Stimulated activated CD8-positive, alpha-beta memory T cell treated with anti-CD3 and anti-CD28 coated beads, Interleukin-15, amount 100 ng/mL, for 24 hours (primary cell): ENCODE data around the gene ARHGAP25.
"Not testable (repeated sequence)": the region's sequence is repeated elsewhere in the genome, so short reads cannot be mapped to it uniquely, and the experiment has no call there.

Experiments used
- DNase-seq: peaks from one replicate; pipeline ENCODE4 v3.0.0-alpha.2; 2020; ENCODE audit warnings: low read depth

Gene ARHGAP25

GRCh38 chr2:68800027-68800401 is 65.4 kb downstream of the ARHGAP25 start:
- DNase-seq = no peak

- no peak for DNase-seq
Measured at GRCh38 chr2:68800517-68800916, 65.9 kb downstream of the ARHGAP25 start.

- not testable (repeated sequence) for DNase-seq
Measured at GRCh38 chr2:68802161-68802560, 67.5 kb downstream of the ARHGAP25 start.

GRCh38 chr2:68805025-68805424 is 70.4 kb downstream of the ARHGAP25 start:
- no peak for DNase-seq

- no peak for DNase-seq
Measured at GRCh38 chr2:68806511-68807109, 72.0 kb downstream of the ARHGAP25 start.

GRCh38 chr2:68807821-68808266 is 73.2 kb downstream of the ARHGAP25 start:
- DNase-seq = no peak

GRCh38 chr2:68809324-68810240 is 75.0 kb downstream of the ARHGAP25 start:
- DNase-seq = no peak

- DNase-seq = no peak
Measured at GRCh38 chr2:68811364-68811763, 76.8 kb downstream of the ARHGAP25 start.

GRCh38 chr2:68812251-68812650 is 77.6 kb downstream of the ARHGAP25 start:
- DNase-seq = no peak

- DNase-seq = no peak
Measured at GRCh38 chr2:68813596-68813995, 79.0 kb downstream of the ARHGAP25 start.

GRCh38 chr2:68817306-68817705 is 82.7 kb downstream of the ARHGAP25 start:
- DNase-seq = no peak

GRCh38 chr2:68819556-68819955 is 84.9 kb downstream of the ARHGAP25 start:
- no peak for DNase-seq

GRCh38 chr2:68822207-68822872 is 87.7 kb downstream of the ARHGAP25 start:
- DNase-seq = no peak

GRCh38 chr2:68824831-68825230 is 90.2 kb downstream of the ARHGAP25 start:
- no peak for DNase-seq

- DNase-seq = no peak
Measured at GRCh38 chr2:68825866-68826265, 91.3 kb downstream of the ARHGAP25 start.

GRCh38 chr2:68827666-68828065 is 93.1 kb downstream of the ARHGAP25 start:
- no peak for DNase-seq

GRCh38 chr2:68828887-68829708 is 94.5 kb downstream of the ARHGAP25 start:
- no peak for DNase-seq

GRCh38 chr2:68829749-68830148 is 95.1 kb downstream of the ARHGAP25 start:
- DNase-seq = no peak

GRCh38 chr2:68831686-68832232 is 97.1 kb downstream of the ARHGAP25 start:
- DNase-seq = no peak

- no peak for DNase-seq
Measured at GRCh38 chr2:68832233-68832869, 97.7 kb downstream of the ARHGAP25 start.

GRCh38 chr2:68833162-68833561 is 98.6 kb downstream of the ARHGAP25 start:
- no peak for DNase-seq
